HepG2 (cell line): ENCODE data around the gene KCNMA1.

Experiments
- CREB1 ChIP-seq, 2 experiments: fragments of 450-650 bp in 1 of 2; IDR thresholded peaks; 2 replicates each; pipeline ENCODE4 v1.6.1; 2016 to 2017; ENCODE audit warnings: control low read depth in 1 of 2, mild to moderate bottlenecking in 1 of 2, missing compliant biosample characterization in 1 of 2, missing genetic modification characterization in 1 of 2
- HNRNPUL1 ChIP-seq: fragments of 200-400 bp; formaldehyde crosslinking; IDR thresholded peaks from 2 replicates; pipeline ENCODE4 v1.6.1; 2017; ENCODE audit warnings: low read depth, mild to moderate bottlenecking, low read length, moderate library complexity
- NBN ChIP-seq: fragments of 450-650 bp; conservative IDR thresholded peaks from 2 replicates; pipeline ENCODE4 v1.6.1; 2017
- NFIC ChIP-seq: IDR thresholded peaks from 2 replicates; pipeline ENCODE4 v1.6.1; 2012; ENCODE audit warnings: mild to moderate bottlenecking, low read length, inconsistent platforms
- SIN3A ChIP-seq: IDR thresholded peaks from 2 replicates; pipeline ENCODE4 v1.6.1; 2011; ENCODE audit warnings: low read depth, mild to moderate bottlenecking, control low read depth, low read length, borderline replicate concordance
- SPEN ChIP-seq: sonication (generic); formaldehyde crosslinking; IDR thresholded peaks from 2 replicates; pipeline ENCODE4 v1.5.1; 2020; ENCODE audit warnings: low read depth, mild to moderate bottlenecking, missing genetic modification reagents
- TGIF2 ChIP-seq: IDR thresholded peaks from 2 replicates; pipeline ENCODE4 v1.6.1; 2016; ENCODE audit warnings: control low read depth, missing compliant biosample characterization
- ZNF260 ChIP-seq: sonication (generic); formaldehyde crosslinking; IDR thresholded peaks from 2 replicates; pipeline ENCODE4 v1.4.0; 2020; ENCODE audit warnings: missing genetic modification reagents, low read depth, mild to moderate bottlenecking, borderline replicate concordance

- TF ChIP-seq ZNF260 = no peak
- no peak for TF ChIP-seq SPEN
- no peak for TF ChIP-seq TGIF2 (CRISPR knock-in tag)
- TF ChIP-seq NFIC = no peak
- TF ChIP-seq CREB1 (IDR thresholded peaks at IDR 0.05) = no peak
- TF ChIP-seq CREB1 (CRISPR knock-in tag; IDR thresholded peaks at IDR 0.05) = no peak
- TF ChIP-seq NBN = no peak
- no peak for TF ChIP-seq SIN3A
- no peak for TF ChIP-seq HNRNPUL1
These were observed 221.1 kb downstream of the KCNMA1 start for GRCh38 chr10:77416311-77417135.
